22Rv1 (cell line): Measurements from ENCODE around the gene NFATC2.

Source experiments
- ZFX ChIP-seq: fragments of 450-650 bp; IDR thresholded peaks from 2 replicates; pipeline ENCODE4 v1.6.1; 2017; ENCODE audit warnings: antibody characterized with exemption, borderline replicate concordance
- TF ChIP-seq, protein P1 (sequence below): fragments of 450-650 bp; IDR thresholded peaks from 2 replicates; pipeline ENCODE4 v1.5.1; 2017; ENCODE audit warnings: mild to moderate bottlenecking

GRCh38 chr20:51444922-51445438, 97.5 kb downstream of the NFATC2 start:
- TF ChIP-seq, protein P1, sequence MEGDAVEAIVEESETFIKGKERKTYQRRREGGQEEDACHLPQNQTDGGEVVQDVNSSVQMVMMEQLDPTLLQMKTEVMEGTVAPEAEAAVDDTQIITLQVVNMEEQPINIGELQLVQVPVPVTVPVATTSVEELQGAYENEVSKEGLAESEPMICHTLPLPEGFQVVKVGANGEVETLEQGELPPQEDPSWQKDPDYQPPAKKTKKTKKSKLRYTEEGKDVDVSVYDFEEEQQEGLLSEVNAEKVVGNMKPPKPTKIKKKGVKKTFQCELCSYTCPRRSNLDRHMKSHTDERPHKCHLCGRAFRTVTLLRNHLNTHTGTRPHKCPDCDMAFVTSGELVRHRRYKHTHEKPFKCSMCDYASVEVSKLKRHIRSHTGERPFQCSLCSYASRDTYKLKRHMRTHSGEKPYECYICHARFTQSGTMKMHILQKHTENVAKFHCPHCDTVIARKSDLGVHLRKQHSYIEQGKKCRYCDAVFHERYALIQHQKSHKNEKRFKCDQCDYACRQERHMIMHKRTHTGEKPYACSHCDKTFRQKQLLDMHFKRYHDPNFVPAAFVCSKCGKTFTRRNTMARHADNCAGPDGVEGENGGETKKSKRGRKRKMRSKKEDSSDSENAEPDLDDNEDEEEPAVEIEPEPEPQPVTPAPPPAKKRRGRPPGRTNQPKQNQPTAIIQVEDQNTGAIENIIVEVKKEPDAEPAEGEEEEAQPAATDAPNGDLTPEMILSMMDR, result no peak
- no peak for TF ChIP-seq ZFX
